Retina (tissue), 1 donor: ENCODE data around the gene KCTD10.

Source experiments
- DNase-seq: peaks from one replicate; pipeline ENCODE4 v3.0.0-alpha.2; 2016

KCTD10 gene, protein sequence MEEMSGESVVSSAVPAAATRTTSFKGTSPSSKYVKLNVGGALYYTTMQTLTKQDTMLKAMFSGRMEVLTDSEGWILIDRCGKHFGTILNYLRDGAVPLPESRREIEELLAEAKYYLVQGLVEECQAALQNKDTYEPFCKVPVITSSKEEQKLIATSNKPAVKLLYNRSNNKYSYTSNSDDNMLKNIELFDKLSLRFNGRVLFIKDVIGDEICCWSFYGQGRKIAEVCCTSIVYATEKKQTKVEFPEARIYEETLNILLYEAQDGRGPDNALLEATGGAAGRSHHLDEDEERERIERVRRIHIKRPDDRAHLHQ

DNA sequence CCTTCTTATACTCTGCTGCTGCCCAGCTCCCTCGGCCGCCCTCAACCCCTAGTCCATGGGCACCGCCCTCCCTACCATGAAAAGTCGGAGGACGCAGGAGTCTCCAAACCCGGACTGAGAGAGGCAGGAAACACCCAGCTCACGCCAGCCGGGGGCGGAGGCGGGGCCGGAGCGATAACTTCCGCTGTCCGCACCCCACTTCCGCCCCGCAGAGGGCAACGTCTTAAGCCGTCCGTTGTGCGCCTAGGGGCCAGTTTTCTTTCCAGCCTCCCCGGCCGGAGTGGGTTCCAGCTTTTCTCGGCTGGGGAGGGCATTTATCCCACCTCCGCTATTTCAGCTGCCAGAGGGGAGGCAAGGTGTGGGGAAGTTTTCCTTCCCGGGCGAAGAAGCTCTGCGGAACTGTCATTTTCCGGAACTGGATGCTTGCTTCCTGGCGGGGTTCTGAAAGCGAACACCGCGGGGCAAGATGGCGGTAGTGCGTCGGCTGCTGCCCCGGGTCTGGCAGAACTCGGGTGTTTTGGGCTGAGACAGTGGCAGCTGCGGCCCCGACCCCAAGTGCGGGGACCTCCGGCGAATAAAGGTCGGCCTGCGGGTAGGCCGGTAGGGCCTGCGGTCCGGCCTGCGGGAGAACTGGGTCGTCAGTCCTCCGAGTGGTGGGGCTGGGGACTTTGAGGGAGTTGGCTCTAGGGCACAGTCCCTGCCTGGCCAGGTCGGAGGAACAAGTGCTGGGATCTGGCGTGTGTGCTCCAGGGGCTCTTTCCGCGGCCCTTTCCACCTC is at the start of gene KCTD10, which contains the start of gene UBE3B:
Gene KCTD10 (minus strand): TSS at position 116 of the 778 bp plus-strand sequence. CDS start 38 bp downstream, at position 78.
Gene UBE3B (plus strand): TSS at position 450 of the 778 bp plus-strand sequence. CDS start 5,918 bp downstream, outside the sequence.
- DNase-seq = peak; percentile 98

GRCh38 chr12:109525279-109525585 is 48.1 kb upstream of the KCTD10 start:
- DNase-seq = no peak

- peak; percentile 59 for DNase-seq
Observed at GRCh38 chr12:109524466-109525278, 47.6 kb upstream of the KCTD10 start.

GRCh38 chr12:109523504-109523903 is 46.4 kb upstream of the KCTD10 start:
- DNase-seq = no peak

- DNase-seq = no peak
Observed at GRCh38 chr12:109523071-109523470, 46.0 kb upstream of the KCTD10 start.

- DNase-seq = no peak
Observed at GRCh38 chr12:109521831-109522230, 44.7 kb upstream of the KCTD10 start.

DNA sequence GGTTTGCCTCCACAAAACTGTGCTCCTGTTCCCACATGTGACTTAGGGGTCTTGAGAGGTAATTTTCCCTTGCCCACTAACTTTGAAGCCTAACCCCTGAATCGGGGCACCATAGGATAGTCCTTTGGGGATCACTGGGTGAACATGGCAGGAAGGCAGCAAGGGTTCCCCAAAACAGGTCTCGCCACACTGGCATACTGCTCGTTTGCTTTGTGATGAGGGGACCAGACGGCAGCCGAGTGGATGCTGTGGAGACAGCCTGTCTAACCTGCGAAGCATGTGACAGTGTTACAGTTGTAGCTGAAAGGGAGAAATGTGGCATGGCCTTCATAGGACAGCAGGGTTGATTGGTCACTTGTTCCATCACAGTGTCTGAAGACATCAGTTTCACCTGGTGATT is 42.7 kb upstream of the KCTD10 start:
- DNase-seq = no peak

- DNase-seq = peak; percentile 85
Observed at GRCh38 chr12:109518820-109519665, 41.9 kb upstream of the KCTD10 start.

GRCh38 chr12:109517619-109518018 is 40.5 kb upstream of the KCTD10 start:
- DNase-seq = peak; percentile 36

- no peak for DNase-seq
Observed at GRCh38 chr12:109513977-109514376, 36.9 kb upstream of the KCTD10 start.

DNA sequence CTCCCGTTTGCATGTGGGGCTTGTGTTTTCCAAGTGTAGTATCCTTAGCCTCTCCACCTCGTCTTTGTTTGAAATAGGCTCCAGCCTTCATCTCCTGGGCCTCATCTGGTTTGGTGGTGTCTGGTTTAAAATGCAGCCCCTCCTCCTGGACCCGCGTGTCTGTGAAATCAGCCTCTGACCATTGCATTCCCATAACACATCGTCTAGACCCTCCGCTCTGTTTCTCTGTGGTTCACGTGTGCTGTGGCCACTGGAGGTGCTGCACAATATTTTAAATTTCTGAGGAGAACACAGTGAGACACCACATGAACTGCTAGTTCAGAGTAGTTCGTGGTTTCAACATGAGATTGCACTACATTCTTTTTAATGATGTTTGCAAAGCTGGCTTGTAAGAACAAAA is 36.0 kb upstream of the KCTD10 start:
- no peak for DNase-seq

DNA sequence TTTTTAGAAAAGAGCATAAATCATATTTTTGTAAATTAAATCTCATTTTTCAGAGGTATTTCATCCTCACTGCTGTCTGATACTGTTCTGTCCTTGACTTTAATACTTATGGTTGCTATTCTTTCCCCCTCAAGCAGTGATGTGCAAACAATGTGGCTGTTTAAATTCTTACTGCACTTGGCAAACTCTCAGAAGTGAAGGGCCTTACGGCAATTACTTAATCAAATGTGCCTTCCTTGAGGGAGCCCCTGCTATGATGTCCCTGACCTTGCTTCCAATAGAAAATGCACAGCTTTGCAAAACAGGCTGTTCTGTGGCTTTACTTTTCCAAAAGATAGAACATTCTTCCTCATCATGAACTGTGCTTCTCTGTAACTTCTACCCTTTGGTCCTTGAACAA is 35.5 kb upstream of the KCTD10 start:
- no peak for DNase-seq

DNA sequence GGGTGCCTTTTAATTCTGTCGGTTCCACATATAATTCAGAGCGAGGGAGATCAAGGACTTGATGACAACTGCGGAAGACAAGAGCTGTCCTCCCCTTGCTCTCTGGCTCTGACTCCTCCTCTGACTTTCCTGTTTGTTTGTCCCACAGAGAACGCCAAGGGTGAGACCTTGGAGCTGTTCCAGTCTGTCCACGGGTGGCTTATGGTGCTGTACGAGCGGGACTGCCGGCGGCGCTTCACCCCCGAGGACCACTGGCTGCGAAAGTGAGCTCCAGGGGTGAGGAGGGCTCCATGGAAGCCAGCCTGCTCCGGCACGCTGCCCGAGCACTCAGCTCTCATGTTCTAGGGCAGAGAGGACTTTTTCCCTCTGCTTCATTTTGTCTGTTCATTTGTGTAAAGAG is 33.1 kb upstream of the KCTD10 start:
- DNase-seq = no peak

DNA sequence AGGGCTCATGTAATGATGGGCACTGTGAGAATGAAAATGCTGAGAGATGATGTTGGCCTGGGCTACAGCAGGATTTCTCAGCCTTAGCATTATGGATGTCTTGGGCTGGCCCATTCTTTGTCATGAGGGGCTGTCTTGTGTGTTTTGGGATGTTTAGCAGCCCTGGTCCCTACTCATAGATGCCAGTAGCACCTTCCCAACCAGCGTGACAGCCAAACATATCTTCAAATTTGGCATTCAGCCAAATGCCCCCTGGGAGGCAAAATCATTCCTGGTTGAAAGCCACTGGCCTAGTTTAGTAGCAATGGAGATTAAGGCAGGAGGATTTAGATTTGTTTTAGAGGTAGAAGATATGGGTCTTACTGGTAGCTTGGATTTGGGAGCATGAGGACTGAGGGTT is 27.0 kb upstream of the KCTD10 start:
- no peak for DNase-seq

- DNase-seq = no peak
Observed at GRCh38 chr12:109503611-109504010, 26.5 kb upstream of the KCTD10 start.

- DNase-seq = no peak
Observed at GRCh38 chr12:109502332-109502731, 25.2 kb upstream of the KCTD10 start.

DNA sequence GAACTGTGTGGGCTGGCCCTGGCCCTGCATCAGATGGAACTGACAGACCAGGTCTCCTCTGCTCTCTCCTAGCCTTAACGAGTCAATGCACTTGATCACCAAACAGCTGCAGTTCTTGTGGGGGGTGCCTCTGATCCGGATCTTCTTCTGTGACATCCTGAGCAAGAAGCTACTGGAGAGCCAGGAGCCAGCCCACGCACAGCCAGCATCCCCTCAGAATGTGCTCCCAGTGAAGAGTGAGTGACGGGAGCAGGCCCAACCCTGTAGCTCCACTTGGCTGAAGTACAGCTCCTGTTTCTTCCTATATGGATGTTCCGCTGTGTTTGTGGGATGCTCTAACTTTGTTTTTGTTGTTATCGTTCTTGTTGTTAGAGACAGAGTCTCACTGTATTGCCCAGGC is 24.2 kb upstream of the KCTD10 start:
- no peak for DNase-seq

- DNase-seq = no peak
Observed at GRCh38 chr12:109500406-109501185, 23.5 kb upstream of the KCTD10 start.

DNA sequence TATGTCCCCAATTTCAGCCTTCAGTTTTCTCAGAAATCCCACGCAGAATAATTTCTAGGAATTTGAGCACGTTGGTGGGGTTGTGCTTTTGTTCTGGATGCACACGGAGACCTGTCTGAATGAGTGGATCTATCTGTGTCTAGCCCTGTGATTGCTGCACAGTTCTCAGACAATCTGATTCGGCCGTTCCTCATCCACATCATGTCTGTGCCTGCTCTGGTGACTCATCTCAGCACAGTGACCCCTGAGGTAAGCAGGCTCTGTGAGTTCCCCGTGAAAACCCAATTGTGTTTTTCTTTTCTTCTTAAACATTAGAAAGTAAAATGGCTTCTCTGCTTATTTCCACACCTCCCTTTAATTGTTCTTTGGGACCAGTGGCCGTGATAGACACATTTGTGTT is 20.6 kb upstream of the KCTD10 start:
- DNase-seq = no peak

DNA sequence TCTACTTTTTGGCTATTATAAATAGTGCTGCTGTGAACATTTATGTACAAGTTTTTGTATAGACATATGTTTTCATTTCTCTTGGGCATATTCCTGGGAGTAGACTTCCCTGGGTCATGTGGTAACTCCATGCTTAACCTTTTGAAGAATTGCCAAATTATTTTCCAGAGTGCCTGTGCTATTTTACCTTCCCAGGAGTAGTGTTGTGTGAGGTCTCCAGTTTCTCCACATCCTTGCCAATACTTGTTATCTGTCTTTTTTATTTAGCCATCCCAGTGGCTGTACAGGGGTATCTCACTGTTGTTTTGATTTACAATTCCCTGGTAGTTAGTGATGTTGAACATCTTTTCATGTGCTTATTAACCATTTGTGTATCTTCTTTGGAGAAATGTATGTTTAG is 19.2 kb upstream of the KCTD10 start:
- no peak for DNase-seq

DNA sequence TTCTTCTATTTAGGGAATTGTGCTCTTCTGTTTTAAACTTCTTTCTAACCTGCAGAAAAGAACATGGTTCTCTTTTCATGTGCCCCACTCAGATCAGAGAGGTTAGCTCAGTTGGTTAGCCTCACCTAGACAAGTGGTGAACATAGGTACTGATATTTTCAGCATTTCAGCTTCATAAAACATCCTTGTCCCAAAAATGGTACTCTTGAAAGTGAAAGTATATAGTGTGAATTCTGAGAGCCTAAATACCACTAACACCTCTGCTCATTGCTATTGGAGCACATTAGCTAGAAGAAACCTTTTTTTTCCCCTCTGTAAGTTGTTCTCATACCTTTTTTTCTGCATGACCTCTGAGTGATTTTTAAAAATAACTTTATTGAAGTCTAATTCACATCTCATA is 17.9 kb upstream of the KCTD10 start:
- DNase-seq = no peak
